ENCODE data around the gene CHST11.

CHST11 gene

DNA sequence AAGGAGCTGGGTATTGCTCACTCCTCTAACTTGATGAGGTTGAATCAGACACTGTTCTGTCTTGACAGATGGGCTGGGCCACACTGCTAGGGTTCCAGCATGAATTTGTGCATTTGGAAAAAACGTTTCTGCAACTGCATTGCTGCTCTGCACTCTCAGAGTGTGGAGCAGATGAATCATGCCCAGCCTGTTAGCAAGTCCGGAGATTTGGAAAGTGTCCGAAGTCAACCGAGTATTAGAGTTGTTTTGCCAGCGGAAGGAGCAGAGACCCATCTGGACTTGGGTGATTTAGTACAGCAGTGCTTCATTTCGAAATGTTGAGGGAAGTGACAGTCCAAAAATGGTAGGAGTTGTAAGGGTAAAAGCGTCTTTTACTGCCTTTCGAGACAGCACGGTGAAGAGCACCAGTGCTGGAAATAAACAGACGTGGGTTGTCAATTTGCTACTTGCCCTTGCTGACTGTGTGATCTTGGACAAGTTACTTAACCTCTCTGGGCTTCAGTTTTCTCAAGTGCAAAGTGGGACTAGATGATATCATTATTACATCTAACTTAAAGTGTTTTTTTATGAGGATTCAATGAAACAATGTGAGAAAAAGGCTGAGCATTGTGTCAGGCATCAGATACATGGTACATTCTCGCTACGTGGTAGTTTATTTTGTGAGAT is 139.5 kb downstream of the CHST11 start:
- Histone ChIP-seq H3K36me3 (ENCODE audit: insufficient read depth, low read length) (no peaks in the 10 kb centered on the region), H3K9me3 (ENCODE audit: low read length) (no peaks in the 10 kb centered on the region), H3K4me1 (ENCODE audit: insufficient read depth, low read length) (peaks cover 24% of the 10 kb centered on the region), H3K9ac (ENCODE audit: low read length) (no peak overlapping the region), H3K27me3 (ENCODE audit: control insufficient read depth in 1 of 2, insufficient read depth in 2 of 2, low read length in 2 of 2) (no peaks in the 10 kb centered on the region), H3K4me3 (ENCODE audit: low read depth in 1 of 2, low read length in 2 of 2) (no peak overlapping the region), H3K27ac (ENCODE audit: low read depth, low read length) (no peak overlapping the region)

- H3K4me1 ChIP-seq (ENCODE audit: insufficient read depth, low read length), result peaks cover 24% of the 10 kb centered on the region
- H3K4me3 ChIP-seq (ENCODE audit: low read depth in 1 of 2, low read length in 2 of 2), result no peak overlapping the region
- H3K9ac ChIP-seq (ENCODE audit: low read length), result no peak overlapping the region
- no peak overlapping the region for H3K27ac ChIP-seq (ENCODE audit: low read depth, low read length)
- no peaks in the 10 kb centered on the region for H3K27me3 ChIP-seq (ENCODE audit: control insufficient read depth in 1 of 2, insufficient read depth in 2 of 2, low read length in 2 of 2)
- H3K9me3 ChIP-seq (ENCODE audit: low read length), result no peaks in the 10 kb centered on the region
- no peaks in the 10 kb centered on the region for H3K36me3 ChIP-seq (ENCODE audit: insufficient read depth, low read length)
Observed at GRCh38 chr12:104596898-104597843, 140.4 kb downstream of the CHST11 start.

GRCh38 chr12:104598342-104599271 is 141.9 kb downstream of the CHST11 start:
- H3K9me3 ChIP-seq (ENCODE audit: low read length), result no peaks in the 10 kb centered on the region
- H3K9ac ChIP-seq (ENCODE audit: low read length), result no peak overlapping the region
- H3K27ac ChIP-seq (ENCODE audit: low read depth, low read length), result no peak overlapping the region
- H3K27me3 ChIP-seq (ENCODE audit: control insufficient read depth in 1 of 2, insufficient read depth in 2 of 2, low read length in 2 of 2), result no peaks in the 10 kb centered on the region
- no peak overlapping the region for H3K4me3 ChIP-seq (ENCODE audit: low read depth in 1 of 2, low read length in 2 of 2)
- peaks cover 26% of the 10 kb centered on the region for H3K4me1 ChIP-seq (ENCODE audit: insufficient read depth, low read length)
- H3K36me3 ChIP-seq (ENCODE audit: insufficient read depth, low read length), result no peaks in the 10 kb centered on the region

DNA sequence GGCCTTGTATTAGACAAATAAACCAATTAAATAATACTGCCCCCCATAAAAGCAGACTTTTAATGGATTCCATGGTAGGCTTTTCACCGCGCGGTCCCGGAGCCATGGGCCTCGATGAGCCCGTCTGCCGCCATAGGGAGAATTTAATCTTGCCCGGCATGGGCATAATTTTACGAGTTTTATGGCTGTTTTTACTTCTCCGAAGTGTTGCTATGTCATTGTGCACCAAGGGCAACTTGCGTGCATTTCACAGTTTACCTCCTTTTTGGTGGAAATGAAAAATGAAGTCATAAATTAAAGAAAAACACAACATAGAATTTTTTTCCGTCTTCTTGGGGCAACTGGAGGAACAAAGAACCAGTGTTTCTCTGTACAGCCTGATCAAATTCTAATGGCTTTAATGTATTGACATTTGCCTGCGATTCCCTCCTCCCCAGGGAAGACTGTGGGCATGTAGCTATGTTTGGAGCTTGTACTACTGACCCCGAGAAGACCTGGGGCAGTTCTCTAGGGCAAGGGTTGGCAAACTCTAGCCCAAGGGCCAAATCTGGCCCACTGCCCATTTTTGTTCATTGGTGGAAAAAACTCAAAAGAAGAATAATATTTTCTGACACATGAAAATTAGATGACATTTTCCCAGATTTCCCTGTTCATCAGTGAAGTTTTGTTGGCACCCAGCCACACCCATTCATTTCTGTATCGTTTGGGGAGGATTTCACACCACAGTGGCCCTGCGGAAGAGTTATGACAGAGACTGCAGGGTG is 142.7 kb downstream of the CHST11 start:
- Histone ChIP-seq H3K4me3 (ENCODE audit: low read depth in 1 of 2, low read length in 2 of 2) (no peak overlapping the region), H3K4me1 (ENCODE audit: insufficient read depth, low read length) (peaks cover 35% of the 10 kb centered on the region), H3K9ac (ENCODE audit: low read length) (no peak overlapping the region), H3K27me3 (ENCODE audit: control insufficient read depth in 1 of 2, insufficient read depth in 2 of 2, low read length in 2 of 2) (no peaks in the 10 kb centered on the region), H3K36me3 (ENCODE audit: insufficient read depth, low read length) (no peaks in the 10 kb centered on the region), H3K9me3 (ENCODE audit: low read length) (no peaks in the 10 kb centered on the region), H3K27ac (ENCODE audit: low read depth, low read length) (no peak overlapping the region)

DNA sequence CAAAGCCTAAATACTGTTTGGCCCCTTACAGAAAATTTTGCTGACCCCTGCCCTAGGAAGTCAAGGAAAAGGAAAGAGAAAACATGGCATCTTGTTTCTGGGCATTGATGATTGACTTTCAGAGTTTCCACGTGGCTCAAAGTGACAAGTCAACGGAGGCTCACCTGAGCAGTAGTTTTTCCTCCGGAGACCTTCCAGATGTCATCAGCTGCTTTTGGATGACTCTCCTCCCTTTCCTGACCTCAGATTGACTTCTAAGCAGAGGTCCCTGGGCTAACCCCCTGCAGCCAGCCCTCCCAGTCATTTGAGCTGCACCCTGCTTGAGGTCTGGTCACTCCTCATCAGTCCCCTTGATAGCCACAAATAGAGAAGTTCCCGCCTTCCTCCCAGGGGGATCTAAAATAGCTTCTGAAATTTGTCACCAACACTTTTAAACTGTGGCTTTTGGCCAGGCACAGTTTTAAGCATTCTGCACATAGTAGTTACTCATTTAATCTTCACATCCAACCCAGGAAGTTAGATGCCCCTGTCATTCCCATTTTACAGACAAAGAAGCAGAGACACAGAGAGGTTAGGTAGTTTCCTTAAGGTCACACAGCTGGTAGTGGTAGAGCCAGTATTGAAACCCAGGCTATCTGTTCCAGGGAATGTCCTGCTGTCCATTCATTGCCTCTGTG is 143.4 kb downstream of the CHST11 start:
- H3K27ac ChIP-seq (ENCODE audit: low read depth, low read length), result no peak overlapping the region
- no peak overlapping the region for H3K4me3 ChIP-seq (ENCODE audit: low read depth in 1 of 2, low read length in 2 of 2)
- peaks cover 36% of the 10 kb centered on the region for H3K4me1 ChIP-seq (ENCODE audit: insufficient read depth, low read length)
- no peak overlapping the region for H3K9ac ChIP-seq (ENCODE audit: low read length)
- H3K36me3 ChIP-seq (ENCODE audit: insufficient read depth, low read length), result no peaks in the 10 kb centered on the region
- no peaks in the 10 kb centered on the region for H3K9me3 ChIP-seq (ENCODE audit: low read length)
- no peaks in the 10 kb centered on the region for H3K27me3 ChIP-seq (ENCODE audit: control insufficient read depth in 1 of 2, insufficient read depth in 2 of 2, low read length in 2 of 2)

GRCh38 chr12:104600790-104601739 is 144.3 kb downstream of the CHST11 start:
- Histone ChIP-seq H3K9ac (ENCODE audit: low read length) (no peak overlapping the region), H3K9me3 (ENCODE audit: low read length) (no peaks in the 10 kb centered on the region), H3K36me3 (ENCODE audit: insufficient read depth, low read length) (no peaks in the 10 kb centered on the region), H3K4me3 (ENCODE audit: low read depth in 1 of 2, low read length in 2 of 2) (no peak overlapping the region), H3K27ac (ENCODE audit: low read depth, low read length) (no peak overlapping the region), H3K27me3 (ENCODE audit: control insufficient read depth in 1 of 2, insufficient read depth in 2 of 2, low read length in 2 of 2) (no peaks in the 10 kb centered on the region), H3K4me1 (ENCODE audit: insufficient read depth, low read length) (peaks cover 28% of the 10 kb centered on the region)

DNA sequence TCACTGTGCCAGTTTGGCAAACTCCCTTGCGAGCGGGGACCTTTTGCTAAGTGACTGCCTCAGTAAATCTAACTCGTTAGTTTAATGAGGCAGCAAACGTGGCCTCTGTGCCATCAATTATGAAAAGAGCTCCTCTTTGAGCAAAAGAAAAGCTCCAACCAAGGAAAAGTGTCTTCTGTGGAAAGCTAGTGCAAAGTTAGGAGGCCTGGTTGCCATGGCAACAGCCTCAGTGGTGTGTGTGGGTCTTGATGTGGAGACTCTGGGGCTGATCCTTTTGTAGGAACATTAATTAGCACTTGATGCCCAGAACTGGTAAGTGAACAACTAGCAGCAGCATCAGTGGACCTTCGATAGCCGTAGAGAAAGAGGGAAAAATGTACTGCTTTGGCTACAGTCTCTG is 145.7 kb downstream of the CHST11 start:
- H3K4me1 ChIP-seq (ENCODE audit: insufficient read depth, low read length), result peaks cover 14% of the 10 kb centered on the region
- no peak overlapping the region for H3K4me3 ChIP-seq (ENCODE audit: low read depth in 1 of 2, low read length in 2 of 2)
- H3K27me3 ChIP-seq (ENCODE audit: control insufficient read depth in 1 of 2, insufficient read depth in 2 of 2, low read length in 2 of 2), result no peaks in the 10 kb centered on the region
- H3K36me3 ChIP-seq (ENCODE audit: insufficient read depth, low read length), result no peaks in the 10 kb centered on the region
- H3K27ac ChIP-seq (ENCODE audit: low read depth, low read length), result no peak overlapping the region
- no peaks in the 10 kb centered on the region for H3K9me3 ChIP-seq (ENCODE audit: low read length)
- H3K9ac ChIP-seq (ENCODE audit: low read length), result no peak overlapping the region

- H3K27me3 ChIP-seq (ENCODE audit: control insufficient read depth in 1 of 2, insufficient read depth in 2 of 2, low read length in 2 of 2), result no peaks in the 10 kb centered on the region
- H3K9me3 ChIP-seq (ENCODE audit: low read length), result no peaks in the 10 kb centered on the region
- no peak overlapping the region for H3K9ac ChIP-seq (ENCODE audit: low read length)
- no peak overlapping the region for H3K4me3 ChIP-seq (ENCODE audit: low read depth in 1 of 2, low read length in 2 of 2)
- peaks cover 13% of the 10 kb centered on the region for H3K4me1 ChIP-seq (ENCODE audit: insufficient read depth, low read length)
- no peaks in the 10 kb centered on the region for H3K36me3 ChIP-seq (ENCODE audit: insufficient read depth, low read length)
- H3K27ac ChIP-seq (ENCODE audit: low read depth, low read length), result no peak overlapping the region
Observed at GRCh38 chr12:104602896-104603295, 146.1 kb downstream of the CHST11 start.

GRCh38 chr12:104603545-104603973 is 146.8 kb downstream of the CHST11 start:
- Histone ChIP-seq H3K27ac (ENCODE audit: low read depth, low read length) (peak overlapping the region; percentile 37), H3K36me3 (ENCODE audit: insufficient read depth, low read length) (no peaks in the 10 kb centered on the region), H3K9ac (ENCODE audit: low read length) (no peak overlapping the region), H3K4me1 (ENCODE audit: insufficient read depth, low read length) (peaks cover 13% of the 10 kb centered on the region), H3K4me3 (ENCODE audit: low read depth in 1 of 2, low read length in 2 of 2) (no peak overlapping the region), H3K9me3 (ENCODE audit: low read length) (no peaks in the 10 kb centered on the region), H3K27me3 (ENCODE audit: control insufficient read depth in 1 of 2, insufficient read depth in 2 of 2, low read length in 2 of 2) (no peaks in the 10 kb centered on the region)
